ENCODE measurements around the gene ADAMTS9.

ADAMTS9 gene

DNA sequence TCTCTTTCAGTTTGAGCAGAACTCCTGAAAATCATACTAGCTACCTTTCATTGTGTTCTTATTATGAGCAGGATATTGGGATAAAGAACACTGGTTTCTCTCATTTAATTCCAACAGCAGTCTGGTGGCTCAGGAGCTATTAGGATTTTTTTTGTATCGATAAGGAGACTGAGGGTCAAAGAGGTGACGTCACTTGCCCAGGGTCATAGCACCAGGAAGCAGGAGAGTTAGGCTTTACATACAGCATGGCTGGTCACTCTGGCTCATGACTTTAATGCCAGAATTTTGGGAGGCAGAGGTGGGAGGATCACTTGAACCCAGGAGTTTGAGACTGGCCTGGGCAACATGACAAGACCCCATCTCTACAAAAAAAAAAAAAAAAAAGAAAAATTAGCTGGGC, 113.6 kb downstream of the ADAMTS9 start:
- H3K36me3 ChIP-seq (ENCODE audit: insufficient read depth, low read length) = no peaks in the 10 kb centered on the region
- H3K4me1 ChIP-seq (ENCODE audit: control insufficient read depth, insufficient read depth, low read length, unreplicated experiment) = no peaks in the 10 kb centered on the region
- H3K27ac ChIP-seq (ENCODE audit: low read depth, low read length) = no peak overlapping the region
- H3K4me3 ChIP-seq (ENCODE audit: low read depth, low read length) = no peak overlapping the region
- no peaks in the 10 kb centered on the region for H3K79me2 ChIP-seq (ENCODE audit: control insufficient read depth, insufficient read depth, low read length, unreplicated experiment)
- no peak overlapping the region for H2AFZ ChIP-seq (ENCODE audit: low read length, unreplicated experiment)
- peaks cover 5% of the 10 kb centered on the region; the same call in 1 of the 2 replicates for H3K27me3 ChIP-seq (ENCODE audit: insufficient read depth, low read length)

DNA sequence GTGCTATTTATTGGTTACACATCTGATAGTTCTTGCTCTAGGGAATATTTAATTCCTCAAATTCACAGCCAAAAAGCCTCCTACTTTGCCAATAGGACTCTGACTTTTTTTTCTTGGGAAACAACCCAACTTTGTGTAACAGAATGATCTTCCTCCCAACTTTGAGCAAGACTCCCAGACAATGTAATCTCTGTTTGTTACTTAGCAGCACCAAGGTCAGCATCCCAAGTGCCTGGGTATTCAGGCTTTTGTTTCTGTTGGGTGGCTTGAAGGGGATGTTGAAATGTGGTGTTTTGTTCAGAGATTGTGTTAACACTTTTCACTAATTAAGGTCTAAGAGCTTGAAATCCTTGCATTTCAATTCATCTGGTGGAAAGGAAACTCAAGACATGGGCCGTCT, 115.8 kb downstream of the ADAMTS9 start:
- Histone ChIP-seq H3K27me3 (ENCODE audit: insufficient read depth, low read length) (peaks cover 9% of the 10 kb centered on the region; the same call in 1 of the 2 replicates), H3K27ac (ENCODE audit: low read depth, low read length) (no peak overlapping the region), H3K4me1 (ENCODE audit: control insufficient read depth, insufficient read depth, low read length, unreplicated experiment) (no peaks in the 10 kb centered on the region)

DNA sequence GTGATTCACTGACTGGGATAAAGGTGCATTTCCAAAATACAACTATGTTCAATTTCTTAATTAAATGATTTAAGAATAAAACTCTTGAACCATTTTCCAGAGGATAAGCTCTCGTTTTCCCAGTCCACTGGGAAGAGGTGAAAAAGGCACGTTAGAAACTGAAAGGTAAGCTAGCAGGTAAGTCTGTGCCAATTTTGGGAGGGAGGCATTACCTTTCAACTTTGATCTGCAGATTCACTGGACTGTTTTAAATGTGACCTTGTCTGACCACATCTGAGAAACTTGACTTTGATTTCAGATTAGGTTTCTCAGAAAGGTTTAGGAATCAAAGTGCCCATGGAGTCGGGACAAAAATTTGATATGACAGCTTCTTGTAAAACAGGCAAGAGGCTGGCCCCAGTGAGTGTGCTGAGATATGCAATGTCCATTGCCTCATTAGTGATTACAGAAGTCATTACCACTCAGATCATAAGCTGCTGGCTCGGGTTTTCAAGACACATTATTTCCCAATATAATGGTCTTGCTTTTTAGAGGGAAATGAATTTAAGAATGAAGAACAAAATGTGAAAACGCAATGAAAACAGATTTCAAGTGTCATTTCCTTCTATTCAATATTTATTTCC, 118.8 kb downstream of the ADAMTS9 start:
- Histone ChIP-seq H3K4me1 (ENCODE audit: control insufficient read depth, insufficient read depth, low read length, unreplicated experiment) (no peaks in the 10 kb centered on the region), H2AFZ (ENCODE audit: low read length, unreplicated experiment) (no peak overlapping the region), H3K27ac (ENCODE audit: low read depth, low read length) (no peak overlapping the region), H3K79me2 (ENCODE audit: control insufficient read depth, insufficient read depth, low read length, unreplicated experiment) (no peaks in the 10 kb centered on the region), H3K36me3 (ENCODE audit: insufficient read depth, low read length) (no peaks in the 10 kb centered on the region), H3K4me3 (ENCODE audit: low read depth, low read length) (no peak overlapping the region), H3K27me3 (ENCODE audit: insufficient read depth, low read length) (peaks cover 9% of the 10 kb centered on the region; the same call in 1 of the 2 replicates)

More for the DNA sequence above, 115.8 kb downstream of the ADAMTS9 start:
- no peaks in the 10 kb centered on the region for H3K79me2 ChIP-seq (ENCODE audit: control insufficient read depth, insufficient read depth, low read length, unreplicated experiment)
- no peak overlapping the region for H3K4me3 ChIP-seq (ENCODE audit: low read depth, low read length)
- no peaks in the 10 kb centered on the region for H3K36me3 ChIP-seq (ENCODE audit: insufficient read depth, low read length)
- no peak overlapping the region for H2AFZ ChIP-seq (ENCODE audit: low read length, unreplicated experiment)

DNA sequence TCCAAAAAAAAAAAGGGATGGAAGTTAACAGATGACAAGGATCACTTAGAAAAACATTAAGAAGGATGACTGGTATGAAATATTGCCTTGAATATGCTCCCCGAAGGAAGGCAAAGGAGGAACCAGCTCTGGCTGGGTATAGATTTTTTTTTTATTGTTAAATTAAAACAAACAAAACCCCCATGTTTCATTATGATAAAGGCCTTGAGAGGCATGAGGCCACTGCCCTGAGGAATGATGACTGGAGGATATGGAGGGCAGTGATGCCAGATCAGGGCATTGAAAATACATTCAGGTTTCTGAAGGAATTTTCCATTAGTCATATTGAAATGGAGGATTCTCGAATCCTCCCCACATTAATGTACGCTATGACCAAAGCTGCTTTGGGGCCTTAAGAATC, 120.9 kb downstream of the ADAMTS9 start:
- Histone ChIP-seq H3K36me3 (ENCODE audit: insufficient read depth, low read length) (no peaks in the 10 kb centered on the region), H2AFZ (ENCODE audit: low read length, unreplicated experiment) (no peak overlapping the region), H3K79me2 (ENCODE audit: control insufficient read depth, insufficient read depth, low read length, unreplicated experiment) (no peaks in the 10 kb centered on the region), H3K4me1 (ENCODE audit: control insufficient read depth, insufficient read depth, low read length, unreplicated experiment) (no peaks in the 10 kb centered on the region), H3K27me3 (ENCODE audit: insufficient read depth, low read length) (peaks cover 17% of the 10 kb centered on the region; the same call in 1 of the 2 replicates), H3K4me3 (ENCODE audit: low read depth, low read length) (no peak overlapping the region), H3K27ac (ENCODE audit: low read depth, low read length) (no peak overlapping the region)

DNA sequence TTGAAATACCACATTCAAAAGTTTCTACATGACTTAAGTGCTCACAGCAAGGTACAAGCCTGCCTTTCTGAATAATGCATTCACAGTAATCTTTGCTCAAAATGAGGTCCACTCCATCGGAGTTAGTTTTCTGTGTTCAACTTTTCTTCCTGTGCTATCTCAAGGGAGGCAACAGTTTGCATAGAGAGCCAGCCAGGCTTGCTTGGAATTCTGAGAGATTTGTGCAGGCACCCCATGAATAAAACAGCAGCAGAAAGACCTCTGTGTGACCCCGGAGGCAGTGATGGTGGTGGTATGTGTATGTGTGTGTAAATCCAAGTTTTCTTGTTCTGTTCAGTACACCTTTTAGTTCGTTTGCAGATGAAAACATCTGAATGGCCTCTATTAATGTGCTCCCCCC, 124.0 kb downstream of the ADAMTS9 start:
- H3K4me1 ChIP-seq (ENCODE audit: control insufficient read depth, insufficient read depth, low read length, unreplicated experiment) = no peaks in the 10 kb centered on the region
- H3K27me3 ChIP-seq (ENCODE audit: insufficient read depth, low read length) = peaks cover 8% of the 10 kb centered on the region; the same call in 1 of the 2 replicates
- no peaks in the 10 kb centered on the region for H3K79me2 ChIP-seq (ENCODE audit: control insufficient read depth, insufficient read depth, low read length, unreplicated experiment)
- no peak overlapping the region for H3K4me3 ChIP-seq (ENCODE audit: low read depth, low read length)
- H3K36me3 ChIP-seq (ENCODE audit: insufficient read depth, low read length) = no peaks in the 10 kb centered on the region
- no peak overlapping the region for H2AFZ ChIP-seq (ENCODE audit: low read length, unreplicated experiment)
- H3K27ac ChIP-seq (ENCODE audit: low read depth, low read length) = no peak overlapping the region

DNA sequence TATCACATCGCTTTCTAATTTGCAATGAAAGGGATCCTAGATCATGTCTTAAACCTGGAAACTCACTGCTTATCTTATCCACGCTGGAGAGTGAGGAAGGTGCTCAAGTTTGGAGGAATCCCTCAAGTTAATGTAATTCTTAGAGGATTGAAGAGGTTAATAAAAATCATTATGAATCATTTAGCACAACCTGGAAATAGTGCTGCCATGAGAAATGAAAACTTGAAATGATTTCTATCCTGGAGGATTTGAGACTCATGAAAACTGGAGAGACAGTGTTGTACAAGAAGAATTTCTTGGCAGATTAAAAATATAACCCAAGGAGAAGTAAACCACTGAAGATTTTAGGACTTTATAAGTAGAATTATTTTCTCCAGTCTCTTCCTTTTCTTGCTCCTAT, 125.9 kb downstream of the ADAMTS9 start:
- Histone ChIP-seq H3K27ac (ENCODE audit: low read depth, low read length) (no peak overlapping the region), H3K27me3 (ENCODE audit: insufficient read depth, low read length) (peaks cover 8% of the 10 kb centered on the region; the same call in 1 of the 2 replicates), H3K36me3 (ENCODE audit: insufficient read depth, low read length) (no peaks in the 10 kb centered on the region), H3K4me3 (ENCODE audit: low read depth, low read length) (no peak overlapping the region), H3K79me2 (ENCODE audit: control insufficient read depth, insufficient read depth, low read length, unreplicated experiment) (no peaks in the 10 kb centered on the region), H2AFZ (ENCODE audit: low read length, unreplicated experiment) (no peak overlapping the region), H3K4me1 (ENCODE audit: control insufficient read depth, insufficient read depth, low read length, unreplicated experiment) (no peaks in the 10 kb centered on the region)

DNA sequence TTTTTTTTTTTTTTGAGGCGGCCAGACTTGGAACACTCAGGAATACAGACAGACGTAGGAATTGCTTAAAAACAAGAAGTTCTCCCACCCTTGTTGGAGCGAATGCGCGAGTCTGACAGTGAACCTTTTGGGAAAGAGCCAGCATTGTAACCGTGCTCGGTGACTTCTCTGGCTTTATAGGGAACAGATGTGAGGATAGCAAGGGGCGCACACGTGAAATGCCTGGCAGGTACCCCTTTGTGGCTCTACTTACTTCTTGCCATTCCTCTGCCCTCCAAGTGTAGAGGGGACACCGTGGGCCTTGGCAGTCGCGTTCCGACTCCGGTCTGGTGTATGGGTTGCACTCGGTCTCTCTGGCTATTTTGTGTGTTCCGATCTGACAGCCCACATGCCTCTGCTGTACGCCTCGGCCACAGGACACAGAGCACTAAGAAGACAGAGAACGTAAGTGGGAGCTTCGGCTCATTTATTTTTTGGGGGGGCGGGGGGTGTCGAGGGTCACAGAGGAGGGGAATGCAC, 126.4 kb downstream of the ADAMTS9 start:
- Histone ChIP-seq H3K36me3 (ENCODE audit: insufficient read depth, low read length) (no peaks in the 10 kb centered on the region), H2AFZ (ENCODE audit: low read length, unreplicated experiment) (no peak overlapping the region), H3K27me3 (ENCODE audit: insufficient read depth, low read length) (peaks cover 8% of the 10 kb centered on the region; the same call in 1 of the 2 replicates)

DNA sequence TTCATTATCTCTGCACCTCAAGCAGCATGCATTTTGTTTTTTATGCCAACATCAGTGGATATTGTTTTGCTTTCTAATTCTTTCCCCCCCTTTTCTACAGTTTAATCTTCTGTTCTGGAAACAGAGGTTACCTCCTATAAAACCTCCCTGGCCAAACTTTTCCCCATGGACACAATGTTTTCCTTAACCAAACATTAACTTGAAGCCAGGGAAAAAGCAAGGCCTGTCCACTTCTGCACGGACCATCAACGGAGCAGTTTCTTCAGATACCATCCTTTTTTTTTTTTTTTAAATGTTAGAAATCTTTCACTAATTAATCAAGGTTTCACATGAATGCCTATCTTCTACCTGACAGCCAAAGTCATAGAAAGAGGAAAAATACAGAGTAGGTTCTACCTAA, 127.0 kb downstream of the ADAMTS9 start:
- Histone ChIP-seq H3K4me1 (ENCODE audit: control insufficient read depth, insufficient read depth, low read length, unreplicated experiment) (no peaks in the 10 kb centered on the region), H3K27me3 (ENCODE audit: insufficient read depth, low read length) (peaks cover 8% of the 10 kb centered on the region; the same call in 1 of the 2 replicates), H3K79me2 (ENCODE audit: control insufficient read depth, insufficient read depth, low read length, unreplicated experiment) (no peaks in the 10 kb centered on the region), H3K27ac (ENCODE audit: low read depth, low read length) (no peak overlapping the region), H3K36me3 (ENCODE audit: insufficient read depth, low read length) (no peaks in the 10 kb centered on the region), H2AFZ (ENCODE audit: low read length, unreplicated experiment) (no peak overlapping the region), H3K4me3 (ENCODE audit: low read depth, low read length) (no peak overlapping the region)

More for the DNA sequence above, 126.4 kb downstream of the ADAMTS9 start:
- no peak overlapping the region for H3K4me3 ChIP-seq (ENCODE audit: low read depth, low read length)
- H3K4me1 ChIP-seq (ENCODE audit: control insufficient read depth, insufficient read depth, low read length, unreplicated experiment) = no peaks in the 10 kb centered on the region
- H3K27ac ChIP-seq (ENCODE audit: low read depth, low read length) = no peak overlapping the region
- H3K79me2 ChIP-seq (ENCODE audit: control insufficient read depth, insufficient read depth, low read length, unreplicated experiment) = no peaks in the 10 kb centered on the region

DNA sequence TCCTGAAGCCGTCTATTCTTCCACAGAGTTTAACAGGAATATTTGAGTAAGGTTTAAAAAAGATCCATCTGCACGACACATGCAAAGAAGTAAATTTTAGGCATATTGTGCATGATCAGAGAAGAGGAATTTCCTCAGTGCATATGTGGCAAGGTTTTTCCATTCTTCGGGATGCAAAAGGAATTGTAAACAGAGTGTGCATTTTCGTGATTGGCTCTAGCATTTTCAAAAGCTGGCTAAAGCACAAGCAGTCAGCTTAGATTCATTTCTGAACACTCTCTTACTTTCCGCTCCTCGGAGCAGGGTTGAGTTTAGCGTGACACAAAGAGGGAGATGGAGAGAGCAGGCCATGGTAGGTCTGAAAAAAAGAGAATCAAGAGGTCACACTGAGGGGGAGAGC, 128.2 kb downstream of the ADAMTS9 start:
- no peak overlapping the region for H2AFZ ChIP-seq (ENCODE audit: low read length, unreplicated experiment)
- peaks cover 8% of the 10 kb centered on the region; the same call in 1 of the 2 replicates for H3K27me3 ChIP-seq (ENCODE audit: insufficient read depth, low read length)
- no peaks in the 10 kb centered on the region for H3K79me2 ChIP-seq (ENCODE audit: control insufficient read depth, insufficient read depth, low read length, unreplicated experiment)
- H3K36me3 ChIP-seq (ENCODE audit: insufficient read depth, low read length) = no peaks in the 10 kb centered on the region
- no peaks in the 10 kb centered on the region for H3K4me1 ChIP-seq (ENCODE audit: control insufficient read depth, insufficient read depth, low read length, unreplicated experiment)
- no peak overlapping the region for H3K4me3 ChIP-seq (ENCODE audit: low read depth, low read length)
- no peak overlapping the region for H3K27ac ChIP-seq (ENCODE audit: low read depth, low read length)

DNA sequence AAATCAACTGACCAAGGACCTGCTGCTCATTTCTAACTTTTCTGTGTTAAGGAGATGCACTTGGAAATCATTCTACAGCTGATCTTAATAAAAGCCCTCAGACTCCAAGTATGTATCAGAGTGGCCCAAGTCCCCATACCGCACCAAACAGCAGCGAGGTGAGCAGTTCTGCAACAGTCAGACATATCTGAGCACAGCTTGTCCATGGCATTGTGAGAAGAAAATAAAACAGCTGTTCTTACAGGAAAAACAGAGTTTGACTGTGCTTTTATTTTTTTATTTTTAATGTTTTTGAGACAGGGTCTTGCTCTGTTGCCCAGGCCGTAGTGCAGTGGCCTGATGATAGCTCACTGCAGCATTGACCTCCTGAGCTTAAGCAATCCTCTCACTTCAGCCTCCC, 131.8 kb downstream of the ADAMTS9 start:
- H3K27ac ChIP-seq (ENCODE audit: low read depth, low read length) = no peak overlapping the region
- H3K79me2 ChIP-seq (ENCODE audit: control insufficient read depth, insufficient read depth, low read length, unreplicated experiment) = no peaks in the 10 kb centered on the region
- H3K4me1 ChIP-seq (ENCODE audit: control insufficient read depth, insufficient read depth, low read length, unreplicated experiment) = no peaks in the 10 kb centered on the region
- H2AFZ ChIP-seq (ENCODE audit: low read length, unreplicated experiment) = no peak overlapping the region
- no peaks in the 10 kb centered on the region for H3K27me3 ChIP-seq (ENCODE audit: insufficient read depth, low read length)
- no peaks in the 10 kb centered on the region for H3K36me3 ChIP-seq (ENCODE audit: insufficient read depth, low read length)
- H3K4me3 ChIP-seq (ENCODE audit: low read depth, low read length) = no peak overlapping the region

DNA sequence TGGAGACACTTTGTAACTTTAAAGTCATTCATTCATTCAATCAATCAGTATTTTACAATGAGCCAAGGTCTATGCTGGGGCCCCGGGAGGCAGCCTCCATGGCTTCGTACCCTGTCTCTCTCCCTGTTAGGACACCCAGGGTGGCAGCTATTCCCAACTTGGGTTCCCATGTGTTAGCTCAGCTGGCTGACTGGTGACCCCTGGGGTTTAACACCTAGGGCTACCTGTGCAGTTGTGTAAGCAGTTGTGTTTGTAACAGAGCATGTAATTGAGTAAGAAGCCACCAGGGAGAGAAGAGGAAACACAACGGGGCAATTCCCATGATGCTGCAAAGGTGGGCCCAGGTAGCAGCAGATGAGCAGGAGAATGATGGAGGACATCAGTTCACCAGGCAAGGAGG, 132.4 kb downstream of the ADAMTS9 start:
- H3K27ac ChIP-seq (ENCODE audit: low read depth, low read length) = no peak overlapping the region
- no peaks in the 10 kb centered on the region for H3K27me3 ChIP-seq (ENCODE audit: insufficient read depth, low read length)
- no peak overlapping the region for H3K4me3 ChIP-seq (ENCODE audit: low read depth, low read length)
- H3K4me1 ChIP-seq (ENCODE audit: control insufficient read depth, insufficient read depth, low read length, unreplicated experiment) = no peaks in the 10 kb centered on the region
- no peaks in the 10 kb centered on the region for H3K36me3 ChIP-seq (ENCODE audit: insufficient read depth, low read length)
- H3K79me2 ChIP-seq (ENCODE audit: control insufficient read depth, insufficient read depth, low read length, unreplicated experiment) = no peaks in the 10 kb centered on the region
- H2AFZ ChIP-seq (ENCODE audit: low read length, unreplicated experiment) = no peak overlapping the region
